GM12875 (cell line): ENCODE data around the gene CDH1.

Experiments used
- H3K4me3 ChIP-seq: one replicate; pipeline ENCODE4 v1.5.1; 2011; ENCODE audit warnings: low read depth, low read length, control low read depth
- TF ChIP-seq, protein P1 (sequence below): IDR thresholded peaks from 2 replicates; pipeline ENCODE4 v1.5.1; 2011; ENCODE audit warnings: low read depth, mild to moderate bottlenecking, control low read depth, inconsistent platforms, low read length, moderate library complexity, borderline replicate concordance; ENCODE audit not compliant: insufficient read depth

CDH1 gene

DNA sequence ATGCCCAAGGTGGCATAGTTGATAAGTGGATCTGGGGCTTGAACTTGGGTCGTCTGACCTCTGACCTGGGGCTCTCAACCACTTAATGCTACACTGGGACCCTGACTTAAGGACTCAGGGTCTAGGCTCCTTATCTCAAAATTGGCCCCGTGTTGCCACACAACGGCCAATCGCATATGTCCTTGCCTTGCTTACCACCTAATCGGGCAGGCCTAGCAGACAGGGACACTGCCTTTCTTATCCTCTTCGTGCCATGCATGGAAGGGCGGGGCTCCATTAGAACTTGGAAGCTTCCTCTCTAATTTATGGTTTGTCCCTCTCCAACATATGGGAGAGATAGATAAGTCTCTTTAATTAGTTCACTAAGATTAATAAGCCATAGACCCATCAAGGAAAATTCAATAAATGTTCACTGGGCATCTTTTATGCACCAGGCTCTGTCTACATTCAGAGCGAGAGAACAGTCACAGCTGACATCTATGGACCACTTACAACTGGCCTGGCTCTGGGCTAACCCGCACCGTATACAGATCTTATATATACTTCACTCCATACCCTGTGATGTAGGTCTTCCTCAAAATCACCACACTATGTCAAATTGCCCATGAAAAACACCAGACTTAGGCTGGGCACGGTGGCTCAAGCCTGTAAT lies 35.1 kb downstream of the CDH1 start:
- no peak overlapping the region for H3K4me3 ChIP-seq
- TF ChIP-seq, protein P1, sequence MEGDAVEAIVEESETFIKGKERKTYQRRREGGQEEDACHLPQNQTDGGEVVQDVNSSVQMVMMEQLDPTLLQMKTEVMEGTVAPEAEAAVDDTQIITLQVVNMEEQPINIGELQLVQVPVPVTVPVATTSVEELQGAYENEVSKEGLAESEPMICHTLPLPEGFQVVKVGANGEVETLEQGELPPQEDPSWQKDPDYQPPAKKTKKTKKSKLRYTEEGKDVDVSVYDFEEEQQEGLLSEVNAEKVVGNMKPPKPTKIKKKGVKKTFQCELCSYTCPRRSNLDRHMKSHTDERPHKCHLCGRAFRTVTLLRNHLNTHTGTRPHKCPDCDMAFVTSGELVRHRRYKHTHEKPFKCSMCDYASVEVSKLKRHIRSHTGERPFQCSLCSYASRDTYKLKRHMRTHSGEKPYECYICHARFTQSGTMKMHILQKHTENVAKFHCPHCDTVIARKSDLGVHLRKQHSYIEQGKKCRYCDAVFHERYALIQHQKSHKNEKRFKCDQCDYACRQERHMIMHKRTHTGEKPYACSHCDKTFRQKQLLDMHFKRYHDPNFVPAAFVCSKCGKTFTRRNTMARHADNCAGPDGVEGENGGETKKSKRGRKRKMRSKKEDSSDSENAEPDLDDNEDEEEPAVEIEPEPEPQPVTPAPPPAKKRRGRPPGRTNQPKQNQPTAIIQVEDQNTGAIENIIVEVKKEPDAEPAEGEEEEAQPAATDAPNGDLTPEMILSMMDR = no peak

DNA sequence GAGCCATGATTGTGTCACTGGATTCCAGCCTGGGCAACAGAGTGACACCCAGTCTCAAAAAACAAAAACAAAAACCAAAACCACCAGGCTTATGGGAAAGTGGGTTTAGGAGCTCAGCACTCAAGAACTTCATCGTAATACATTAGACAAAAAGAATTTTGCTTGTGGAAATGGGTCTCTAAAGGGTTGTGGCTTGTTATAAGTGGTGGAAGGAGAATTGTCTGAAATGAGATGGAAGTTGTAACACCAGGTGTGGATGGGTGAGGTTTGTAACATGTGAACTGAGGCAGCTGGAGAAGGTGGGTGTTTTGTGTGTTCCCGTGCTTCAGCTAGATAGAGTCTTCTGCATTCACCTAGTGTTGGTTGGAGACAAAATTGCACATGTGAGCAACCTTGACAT lies 35.8 kb downstream of the CDH1 start:
- TF ChIP-seq, protein P1 = no peak
- H3K4me3 ChIP-seq = no peak overlapping the region

DNA sequence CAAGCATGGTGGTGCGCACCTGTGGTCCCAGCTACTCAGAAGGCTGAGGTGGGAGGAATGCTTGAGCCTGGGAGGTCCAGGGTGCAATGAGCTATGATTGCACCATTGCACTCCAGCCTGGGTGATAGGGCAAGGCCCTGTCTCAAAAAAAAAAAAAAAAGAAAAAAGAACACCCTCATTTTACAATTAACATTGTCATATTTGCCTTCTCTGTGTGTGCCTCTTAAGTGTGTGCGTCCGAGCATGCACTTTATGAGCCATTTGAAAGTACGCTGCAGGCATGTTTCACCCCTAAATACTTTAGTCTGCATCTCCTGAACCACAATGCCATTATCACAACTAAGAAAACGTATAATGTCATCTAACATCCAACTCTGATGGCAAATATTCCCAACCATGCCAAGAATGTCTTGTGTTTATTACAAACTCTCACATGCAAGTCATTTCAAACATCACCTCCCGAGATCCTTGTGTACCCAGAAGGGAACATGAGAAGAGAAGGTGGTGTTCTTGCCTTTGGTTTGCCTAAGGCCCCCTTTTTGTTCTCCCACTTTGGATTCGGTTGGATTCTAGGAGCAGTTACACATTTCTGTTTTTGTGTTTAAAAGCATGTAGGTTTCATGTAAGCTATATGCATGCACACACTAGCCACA lies 38.0 kb downstream of the CDH1 start:
- no peak overlapping the region for H3K4me3 ChIP-seq
- TF ChIP-seq, protein P1 = no peak

DNA sequence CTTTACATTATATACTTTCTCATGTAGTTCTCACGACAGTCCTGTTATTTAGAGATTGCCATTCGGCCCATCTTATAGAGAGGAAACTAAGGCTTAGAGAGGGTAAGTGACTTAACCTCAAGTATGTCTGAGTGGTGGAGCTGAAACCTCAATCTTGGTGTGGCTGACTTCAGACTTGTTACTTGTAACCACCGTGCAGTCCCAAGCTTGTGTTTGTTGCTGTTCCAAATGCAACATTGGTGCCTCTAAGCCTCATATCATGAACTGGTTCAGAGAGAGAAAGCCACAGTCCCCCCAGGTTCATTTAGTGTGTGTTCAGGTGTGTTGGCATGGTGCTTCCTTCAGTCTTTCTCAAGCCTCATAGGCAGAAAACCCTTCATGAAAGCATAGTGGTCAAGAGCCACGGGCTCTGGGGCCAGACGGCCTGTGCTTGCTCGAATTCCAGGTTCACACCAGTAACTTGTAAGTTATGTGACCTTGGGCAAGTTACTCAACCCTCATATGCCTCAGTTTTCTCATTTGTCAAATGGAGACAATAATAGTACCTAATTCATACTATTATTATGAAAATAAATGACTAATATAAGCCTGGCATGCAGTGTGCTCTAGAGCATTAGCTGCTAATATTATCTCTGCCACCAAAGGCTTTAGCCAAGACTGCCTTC lies 39.9 kb downstream of the CDH1 start:
- no peak overlapping the region for H3K4me3 ChIP-seq
- TF ChIP-seq, protein P1 = no peak

DNA sequence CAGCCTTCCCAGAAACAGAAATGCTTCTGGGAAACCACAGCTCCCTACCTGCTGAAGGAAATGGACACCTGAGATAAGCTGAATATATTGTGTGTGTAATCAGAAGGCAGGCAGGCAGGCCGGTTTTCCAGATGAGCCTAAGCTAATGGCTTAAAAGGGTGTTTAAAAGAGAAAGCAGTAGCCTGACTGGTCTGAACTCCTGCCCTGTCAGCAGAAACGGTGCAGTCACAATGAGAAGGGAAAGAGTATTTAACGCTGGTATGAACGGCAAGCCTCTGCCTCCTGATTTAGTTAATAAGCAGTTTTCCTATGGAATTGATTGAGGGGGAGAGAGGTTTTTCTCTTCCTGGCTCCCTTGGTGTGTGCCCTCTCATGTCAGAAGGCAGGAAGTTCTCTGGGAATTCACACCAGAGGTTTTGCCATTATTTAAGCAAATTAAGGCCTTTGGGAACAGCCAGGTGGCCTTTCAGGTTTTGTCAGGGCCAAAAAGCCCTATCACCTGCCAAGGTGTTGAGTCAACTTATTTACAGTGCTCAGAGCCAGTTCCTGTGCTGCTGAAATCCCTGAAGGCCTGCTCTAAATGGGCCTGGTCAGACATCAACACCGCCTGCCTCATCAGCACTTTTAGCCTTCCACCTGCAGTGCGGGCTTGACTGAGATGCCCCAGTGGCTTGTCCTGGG lies 41.6 kb downstream of the CDH1 start:
- no peak overlapping the region for H3K4me3 ChIP-seq
- TF ChIP-seq, protein P1 = no peak

DNA sequence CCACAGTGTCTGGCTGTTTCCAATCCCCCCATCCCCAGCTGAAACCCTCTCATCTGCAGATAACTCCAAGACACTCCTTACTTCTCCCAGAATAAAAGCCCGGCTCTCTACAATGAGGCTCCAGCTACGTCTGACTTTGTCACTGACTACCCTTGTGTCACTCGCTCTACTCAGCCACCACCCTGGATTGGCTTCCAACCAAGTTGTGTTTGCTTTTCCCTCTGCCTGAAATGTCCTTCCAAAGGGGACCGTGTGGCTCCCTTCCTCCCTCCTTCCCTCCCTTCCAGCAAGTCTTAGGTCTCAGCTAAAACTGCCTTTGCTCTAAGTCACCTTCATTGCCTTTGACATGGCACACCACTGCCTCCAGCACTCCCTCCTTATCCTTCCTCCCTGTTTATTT lies 42.8 kb downstream of the CDH1 start:
- TF ChIP-seq, protein P1 = no peak
- H3K4me3 ChIP-seq = no peak overlapping the region
